BJ (cell line): ENCODE data around the gene EP400. TPM values are rescaled to one million over a fixed set of nuclear protein-coding genes. Genes with fewer than 3 reads are reported as not detected.

Source experiments
- CTCF ChIA-PET: fragments of 350-600 bp; formaldehyde crosslinking; extraction: SDS; loops from one replicate; lab custom pipeline; 2021; ENCODE audit warnings: antibody characterized with exemption, inconsistent platforms; lab: Yijun Ruan, JAX
- POLR2A ChIA-PET: fragments of 300-600 bp; sonication (Branson Sonifier 250); formaldehyde crosslinking; extraction: SDS; loops from one replicate; lab custom pipeline; 2021; ENCODE audit warnings: antibody characterized with exemption; lab: Charles Lee
- DNase-seq: peaks from one replicate; pipeline ENCODE4 v3.0.0-alpha.2; 2011; ENCODE audit warnings: low read depth
- H3K27me3 ChIP-seq: 2 replicates; pipeline ENCODE4 v1.6.0; 2011; ENCODE audit warnings: low read length; ENCODE audit not compliant: control insufficient read depth, insufficient read depth
- H3K36me3 ChIP-seq: 2 replicates; pipeline ENCODE4 v1.5.1; 2011; ENCODE audit warnings: low read length; ENCODE audit not compliant: control insufficient read depth, insufficient read depth
- H3K4me3 ChIP-seq: 2 replicates; pipeline ENCODE4 v1.5.1; 2011; ENCODE audit warnings: low read depth, mild to moderate bottlenecking, control low read depth, low read length
- CTCF ChIP-seq: IDR thresholded peaks from 2 replicates; pipeline ENCODE4 v1.5.1; 2011; ENCODE audit warnings: low read depth, mild to moderate bottlenecking, control low read depth, inconsistent platforms, low read length, moderate library complexity; ENCODE audit not compliant: insufficient read depth
- polyA plus RNA-seq: library from polyadenylated mRNA; depleted of rRNA; stranded (reverse); fragments of >200 nt; gene quantifications from 2 replicates; pipeline ENCODE4 v1.2.3, GENCODE V29; 2011

Gene EP400
- polyA plus RNA-seq, 1 experiment, result 2.5 TPM

- POLR2A ChIA-PET, result no interaction called here
- H3K4me3 ChIP-seq, result no peak overlapping the region
- TF ChIP-seq CTCF, result no peak
- H3K27me3 ChIP-seq, result no peaks in the 10 kb centered on the region
- DNase-seq, result no peak
- H3K36me3 ChIP-seq, result peaks cover 70% of the 10 kb centered on the region
- CTCF ChIA-PET, result interaction anchor here (1.0 to 1.3 kb wide), 3 partner anchors 8 to 34 kb away, joined by 3 to 4 read pairs (median 3); no protein-coding TSS in a partner anchor
Observed at GRCh38 chr12:131911028-131911650, 38.6 kb upstream of the EP400 start.

GRCh38 chr12:131911851-131912477 lies 37.8 kb upstream of the EP400 start:
- no peak overlapping the region for H3K4me3 ChIP-seq
- POLR2A ChIA-PET, result no interaction called here
- no peak for DNase-seq
- no peaks in the 10 kb centered on the region for H3K27me3 ChIP-seq
- CTCF ChIA-PET, result interaction anchor here (1.0 to 1.3 kb wide), 3 partner anchors 9 to 33 kb away, joined by 3 to 4 read pairs (median 3); no protein-coding TSS in a partner anchor
- H3K36me3 ChIP-seq, result peaks cover 69% of the 10 kb centered on the region
- TF ChIP-seq CTCF, result 0 out of 2 replicates have a peak, but pooled peaks have one; percentile 27

GRCh38 chr12:131912518-131913274 lies 37.0 kb upstream of the EP400 start:
- ChIA-PET POLR2A (interaction anchor here (0.6 kb wide), 1 partner anchor 45 kb away, joined by 3 read pairs; no protein-coding TSS in a partner anchor), CTCF (interaction anchor here (1.3 kb wide), 1 partner anchor 10 kb away, joined by 3 read pairs; no protein-coding TSS in a partner anchor)
- H3K36me3 ChIP-seq, result peaks cover 68% of the 10 kb centered on the region
- no peak overlapping the region for H3K4me3 ChIP-seq
- H3K27me3 ChIP-seq, result no peaks in the 10 kb centered on the region
- no peak for TF ChIP-seq CTCF
- DNase-seq, result peak; percentile 49

GRCh38 chr12:131913666-131914065 lies 36.1 kb upstream of the EP400 start:
- Histone ChIP-seq H3K27me3 (no peaks in the 10 kb centered on the region), H3K4me3 (no peak overlapping the region), H3K36me3 (peaks cover 71% of the 10 kb centered on the region)
- CTCF ChIA-PET, result no interaction called here
- DNase-seq, result no peak
- POLR2A ChIA-PET, result no interaction called here
- no peak for TF ChIP-seq CTCF

- POLR2A ChIA-PET, result no interaction called here
- no peak for TF ChIP-seq CTCF
- Histone ChIP-seq H3K36me3 (peaks cover 70% of the 10 kb centered on the region), H3K4me3 (no peak overlapping the region), H3K27me3 (no peaks in the 10 kb centered on the region)
- no peak for DNase-seq
- CTCF ChIA-PET, result no interaction called here
Observed at GRCh38 chr12:131914179-131914702, 35.5 kb upstream of the EP400 start.
